Measurements from ENCODE around the gene G6PD.

The G6PD gene

GRCh38 chrX:154535892-154536291, 10.8 kb downstream of the G6PD start:
- DNase-seq (ENCODE audit: extremely low spot score): no peak
- ChIA-PET POLR2A (no interaction called here), CTCF (interaction anchor here (0.6 to 7.8 kb wide), 5 partner anchors 9 to 428 kb away, joined by 3 to 61 read pairs (median 4); partner anchors contain the start of gene FLNA)
- TF ChIP-seq, protein P1, sequence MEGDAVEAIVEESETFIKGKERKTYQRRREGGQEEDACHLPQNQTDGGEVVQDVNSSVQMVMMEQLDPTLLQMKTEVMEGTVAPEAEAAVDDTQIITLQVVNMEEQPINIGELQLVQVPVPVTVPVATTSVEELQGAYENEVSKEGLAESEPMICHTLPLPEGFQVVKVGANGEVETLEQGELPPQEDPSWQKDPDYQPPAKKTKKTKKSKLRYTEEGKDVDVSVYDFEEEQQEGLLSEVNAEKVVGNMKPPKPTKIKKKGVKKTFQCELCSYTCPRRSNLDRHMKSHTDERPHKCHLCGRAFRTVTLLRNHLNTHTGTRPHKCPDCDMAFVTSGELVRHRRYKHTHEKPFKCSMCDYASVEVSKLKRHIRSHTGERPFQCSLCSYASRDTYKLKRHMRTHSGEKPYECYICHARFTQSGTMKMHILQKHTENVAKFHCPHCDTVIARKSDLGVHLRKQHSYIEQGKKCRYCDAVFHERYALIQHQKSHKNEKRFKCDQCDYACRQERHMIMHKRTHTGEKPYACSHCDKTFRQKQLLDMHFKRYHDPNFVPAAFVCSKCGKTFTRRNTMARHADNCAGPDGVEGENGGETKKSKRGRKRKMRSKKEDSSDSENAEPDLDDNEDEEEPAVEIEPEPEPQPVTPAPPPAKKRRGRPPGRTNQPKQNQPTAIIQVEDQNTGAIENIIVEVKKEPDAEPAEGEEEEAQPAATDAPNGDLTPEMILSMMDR (IDR thresholded peaks at IDR 0.05; ENCODE audit: control extremely low read depth, extremely low read depth, low read depth, missing control alignments): no peak

DNA sequence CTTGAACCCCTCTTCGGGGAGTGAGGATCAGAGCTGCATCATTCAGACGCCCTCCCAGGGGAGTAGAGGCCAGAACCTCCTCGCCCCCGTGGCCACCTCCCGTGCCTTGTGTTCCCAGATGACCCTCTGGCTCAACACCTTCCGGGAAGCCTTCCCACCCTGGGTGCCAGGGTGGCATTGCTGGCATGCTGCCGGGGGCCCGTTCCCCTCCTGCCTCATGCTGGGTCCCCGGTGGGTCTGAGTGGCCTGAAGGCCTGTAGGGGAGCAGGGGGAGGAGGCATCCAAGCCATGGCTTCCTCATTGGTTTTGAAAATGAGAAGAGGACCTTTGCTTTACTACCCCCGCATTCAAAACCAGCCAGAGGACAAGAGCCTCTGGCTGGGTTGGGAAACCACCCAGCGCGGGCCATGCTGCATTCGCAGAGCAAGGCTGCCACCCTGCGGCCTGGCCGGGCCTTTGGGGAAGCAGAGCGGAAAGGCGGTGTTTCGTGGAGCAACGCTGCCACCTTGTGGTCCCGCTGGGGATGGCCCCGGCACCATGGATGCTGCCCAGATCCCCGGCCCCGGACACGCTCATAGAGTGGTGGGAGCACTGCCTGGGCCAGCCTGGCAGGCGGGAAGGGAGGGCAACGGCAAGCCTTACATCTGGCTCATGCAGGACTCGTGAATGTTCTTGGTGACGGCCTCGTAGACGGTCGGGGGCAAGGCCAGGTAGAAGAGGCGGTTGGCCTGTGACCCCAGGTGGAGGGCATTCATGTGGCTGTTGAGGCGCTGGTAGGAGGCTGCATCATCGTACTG, 11.9 kb downstream of the G6PD start:
- TF ChIP-seq, protein P1 (IDR thresholded peaks at IDR 0.05; ENCODE audit: control extremely low read depth, extremely low read depth, low read depth, missing control alignments): peak; percentile 98
- DNase-seq (ENCODE audit: extremely low spot score): peak; percentile 90
- ChIA-PET POLR2A (interaction anchor here (0.6 kb wide), 1 partner anchor 44 kb away, joined by 3 read pairs; the partner anchor contains the start of gene SLC10A3), CTCF (interaction anchor here (0.6 to 7.8 kb wide), 13 partner anchors 8 to 588 kb away, joined by 3 to 61 read pairs (median 4); partner anchors contain the start of genes FLNA and RPL10)

GRCh38 chrX:154532690-154533089, 14.0 kb downstream of the G6PD start:
- DNase-seq (ENCODE audit: extremely low spot score): no peak
- ChIA-PET POLR2A (interaction anchor here (0.6 kb wide), 1 partner anchor 30 kb away, joined by 3 read pairs; no protein-coding TSS in a partner anchor), CTCF (interaction anchor here (1.0 to 7.8 kb wide), 2 partner anchors 149 to 159 kb away, joined by 3 to 61 read pairs; partner anchors contain the start of gene FLNA)
- TF ChIP-seq, protein P1 (IDR thresholded peaks at IDR 0.05; ENCODE audit: control extremely low read depth, extremely low read depth, low read depth, missing control alignments): no peak

- DNase-seq (ENCODE audit: extremely low spot score): no peak
- POLR2A ChIA-PET: no interaction called here
- TF ChIP-seq, protein P1 (IDR thresholded peaks at IDR 0.05; ENCODE audit: control extremely low read depth, extremely low read depth, low read depth, missing control alignments): no peak
- CTCF ChIA-PET: interaction anchor here (7.8 kb wide), 1 partner anchor 158 kb away, joined by 61 read pairs; the partner anchor contains the start of gene FLNA
These were observed 15.0 kb downstream of the G6PD start for GRCh38 chrX:154531626-154532025.

DNA sequence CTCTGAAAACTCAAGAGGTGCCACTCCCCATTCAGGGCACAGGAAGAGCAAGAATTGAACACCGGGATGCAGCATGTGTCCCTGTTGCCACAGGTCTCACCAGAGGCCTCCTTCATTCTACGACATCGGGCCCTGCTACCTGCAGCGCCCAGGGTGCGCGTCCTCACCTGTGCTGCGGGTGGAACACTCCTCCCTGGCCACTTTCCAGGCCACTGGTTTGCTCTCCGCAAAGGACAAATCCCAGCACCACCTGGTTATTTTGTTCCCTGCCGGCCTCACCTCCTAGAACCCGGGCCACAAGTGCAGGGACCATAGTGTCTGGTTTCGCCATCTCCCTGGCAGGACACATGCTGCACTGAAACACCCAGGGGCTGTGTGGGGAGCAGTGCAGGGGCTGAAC, 16.4 kb downstream of the G6PD start:
- no peak for DNase-seq (ENCODE audit: extremely low spot score)
- TF ChIP-seq, protein P1 (IDR thresholded peaks at IDR 0.05; ENCODE audit: control extremely low read depth, extremely low read depth, low read depth, missing control alignments): no peak
- ChIA-PET CTCF (no interaction called here), POLR2A (no interaction called here)

DNA sequence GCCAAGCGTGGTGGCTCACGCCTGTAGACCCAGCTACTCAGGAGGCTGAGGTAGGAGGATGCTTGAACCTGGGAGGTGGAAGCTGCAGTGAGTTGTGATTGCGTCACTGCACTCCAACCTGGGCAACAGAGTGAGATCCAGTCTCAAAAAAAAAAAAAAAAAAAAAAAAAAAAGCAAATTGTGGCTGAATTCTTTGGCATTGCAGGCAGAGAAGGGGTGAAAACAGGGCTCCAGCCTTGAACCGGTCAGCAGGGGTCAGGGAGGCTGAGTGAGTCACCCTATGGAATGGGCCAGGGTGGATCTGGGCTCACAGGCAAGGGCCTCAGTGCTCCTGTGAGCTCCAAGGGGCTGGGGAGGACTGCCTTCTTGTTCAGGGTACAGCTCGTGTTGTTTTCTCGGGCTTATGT, 17.4 kb downstream of the G6PD start:
- CTCF ChIA-PET: interaction anchor here (0.7 to 2.6 kb wide), 2 partner anchors 10 to 154 kb away, joined by 3 to 27 read pairs; partner anchors contain the start of gene FLNA
- POLR2A ChIA-PET: no interaction called here
- TF ChIP-seq, protein P1 (IDR thresholded peaks at IDR 0.05; ENCODE audit: control extremely low read depth, extremely low read depth, low read depth, missing control alignments): no peak
- no peak for DNase-seq (ENCODE audit: extremely low spot score)

All from GM10248 (cell line).